ENCODE data around the gene PHF21B. TPM values are rescaled to one million over a fixed set of nuclear protein-coding genes. Genes with fewer than 3 reads are reported as not detected.

PHF21B gene
- total and polyA plus RNA-seq, 2 donors: 0.52 to 0.82 TPM

- WGBS: 82% methylated on average over 14 of the region's 14 CpGs
- Histone ChIP-seq H3K4me1 (ENCODE audit: control insufficient read depth in 2 of 2, insufficient read depth in 2 of 2, low read length in 2 of 2) (no peaks in the 10 kb centered on the region), H3K27me3 (ENCODE audit: control insufficient read depth in 2 of 2, insufficient read depth in 1 of 2, low read length in 1 of 2) (no peaks in the 10 kb centered on the region), H3K4me3 (ENCODE audit: low read length in 2 of 2) (no peak overlapping the region), H3K9me3 (ENCODE audit: control insufficient read depth in 2 of 2, insufficient read depth in 1 of 2, low read length in 1 of 2) (no peaks in the 10 kb centered on the region), H3K36me3 (ENCODE audit: control insufficient read depth in 2 of 2, insufficient read depth in 2 of 2, low read length in 1 of 2) (no peaks in the 10 kb centered on the region), H3K27ac (ENCODE audit: low read depth in 1 of 2, low read length in 1 of 2) (no peak overlapping the region)
- no peak for DNase-seq (ENCODE audit: low read depth in 6 of 9, low spot score in 9 of 9)
These were observed 70.9 kb downstream of the PHF21B start for GRCh38 chr22:44938886-44939285.

- H3K27ac ChIP-seq (ENCODE audit: low read depth in 1 of 2, low read length in 1 of 2): no peak overlapping the region
- 91% methylated on average over 8 of the region's 8 CpGs for WGBS
- H3K9me3 ChIP-seq (ENCODE audit: control insufficient read depth in 2 of 2, insufficient read depth in 1 of 2, low read length in 1 of 2): no peaks in the 10 kb centered on the region
- H3K4me3 ChIP-seq (ENCODE audit: low read length in 2 of 2): no peak overlapping the region
- DNase-seq (ENCODE audit: low read depth in 6 of 9, low spot score in 9 of 9): no peak
- H3K27me3 ChIP-seq (ENCODE audit: control insufficient read depth in 2 of 2, insufficient read depth in 1 of 2, low read length in 1 of 2): no peaks in the 10 kb centered on the region
- H3K36me3 ChIP-seq (ENCODE audit: control insufficient read depth in 2 of 2, insufficient read depth in 2 of 2, low read length in 1 of 2): no peaks in the 10 kb centered on the region
- H3K4me1 ChIP-seq (ENCODE audit: control insufficient read depth in 2 of 2, insufficient read depth in 2 of 2, low read length in 2 of 2): no peaks in the 10 kb centered on the region
These were observed 72.6 kb downstream of the PHF21B start for GRCh38 chr22:44937216-44937615.

GRCh38 chr22:44936201-44936600 lies 73.6 kb downstream of the PHF21B start:
- WGBS: 92% methylated on average over 16 of the region's 16 CpGs
- Histone ChIP-seq H3K27ac (ENCODE audit: low read depth in 1 of 2, low read length in 1 of 2) (no peak overlapping the region), H3K36me3 (ENCODE audit: control insufficient read depth in 2 of 2, insufficient read depth in 2 of 2, low read length in 1 of 2) (no peaks in the 10 kb centered on the region), H3K27me3 (ENCODE audit: control insufficient read depth in 2 of 2, insufficient read depth in 1 of 2, low read length in 1 of 2) (no peaks in the 10 kb centered on the region), H3K9me3 (ENCODE audit: control insufficient read depth in 2 of 2, insufficient read depth in 1 of 2, low read length in 1 of 2) (no peaks in the 10 kb centered on the region), H3K4me1 (ENCODE audit: control insufficient read depth in 2 of 2, insufficient read depth in 2 of 2, low read length in 2 of 2) (no peaks in the 10 kb centered on the region), H3K4me3 (ENCODE audit: low read length in 2 of 2) (no peak overlapping the region)
- no peak for DNase-seq (ENCODE audit: low read depth in 6 of 9, low spot score in 9 of 9)

GRCh38 chr22:44935724-44936123 lies 74.1 kb downstream of the PHF21B start:
- DNase-seq (ENCODE audit: low read depth in 6 of 9, low spot score in 9 of 9): no peak
- H3K27me3 ChIP-seq (ENCODE audit: control insufficient read depth in 2 of 2, insufficient read depth in 1 of 2, low read length in 1 of 2): no peaks in the 10 kb centered on the region
- H3K9me3 ChIP-seq (ENCODE audit: control insufficient read depth in 2 of 2, insufficient read depth in 1 of 2, low read length in 1 of 2): no peaks in the 10 kb centered on the region
- no peak overlapping the region for H3K4me3 ChIP-seq (ENCODE audit: low read length in 2 of 2)
- WGBS: 87% methylated on average over 11 of the region's 11 CpGs
- no peaks in the 10 kb centered on the region for H3K36me3 ChIP-seq (ENCODE audit: control insufficient read depth in 2 of 2, insufficient read depth in 2 of 2, low read length in 1 of 2)
- no peaks in the 10 kb centered on the region for H3K4me1 ChIP-seq (ENCODE audit: control insufficient read depth in 2 of 2, insufficient read depth in 2 of 2, low read length in 2 of 2)
- H3K27ac ChIP-seq (ENCODE audit: low read depth in 1 of 2, low read length in 1 of 2): no peak overlapping the region

DNA sequence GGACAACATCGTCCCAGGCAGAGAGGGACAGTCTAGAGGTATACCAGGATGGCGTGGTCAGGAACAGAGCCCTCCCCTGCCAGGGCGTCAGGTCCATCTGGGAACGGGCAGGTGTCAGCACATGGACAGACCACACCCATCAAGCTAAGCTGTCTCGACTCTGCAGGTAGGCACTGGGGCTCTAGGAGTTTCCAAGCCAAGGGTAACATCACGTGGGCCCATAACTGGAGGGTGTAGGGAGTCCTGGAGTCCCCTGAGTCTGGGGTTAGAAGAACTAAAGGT lies 75.4 kb downstream of the PHF21B start:
- H3K36me3 ChIP-seq (ENCODE audit: control insufficient read depth in 2 of 2, insufficient read depth in 2 of 2, low read length in 1 of 2): no peaks in the 10 kb centered on the region
- H3K27ac ChIP-seq (ENCODE audit: low read depth in 1 of 2, low read length in 1 of 2): no peak overlapping the region
- 76% methylated on average over 6 of the region's 6 CpGs for WGBS
- DNase-seq (ENCODE audit: low read depth in 6 of 9, low spot score in 9 of 9): no peak
- no peaks in the 10 kb centered on the region for H3K4me1 ChIP-seq (ENCODE audit: control insufficient read depth in 2 of 2, insufficient read depth in 2 of 2, low read length in 2 of 2)
- no peak overlapping the region for H3K4me3 ChIP-seq (ENCODE audit: low read length in 2 of 2)
- no peaks in the 10 kb centered on the region for H3K9me3 ChIP-seq (ENCODE audit: control insufficient read depth in 2 of 2, insufficient read depth in 1 of 2, low read length in 1 of 2)
- no peaks in the 10 kb centered on the region for H3K27me3 ChIP-seq (ENCODE audit: control insufficient read depth in 2 of 2, insufficient read depth in 1 of 2, low read length in 1 of 2)

DNA sequence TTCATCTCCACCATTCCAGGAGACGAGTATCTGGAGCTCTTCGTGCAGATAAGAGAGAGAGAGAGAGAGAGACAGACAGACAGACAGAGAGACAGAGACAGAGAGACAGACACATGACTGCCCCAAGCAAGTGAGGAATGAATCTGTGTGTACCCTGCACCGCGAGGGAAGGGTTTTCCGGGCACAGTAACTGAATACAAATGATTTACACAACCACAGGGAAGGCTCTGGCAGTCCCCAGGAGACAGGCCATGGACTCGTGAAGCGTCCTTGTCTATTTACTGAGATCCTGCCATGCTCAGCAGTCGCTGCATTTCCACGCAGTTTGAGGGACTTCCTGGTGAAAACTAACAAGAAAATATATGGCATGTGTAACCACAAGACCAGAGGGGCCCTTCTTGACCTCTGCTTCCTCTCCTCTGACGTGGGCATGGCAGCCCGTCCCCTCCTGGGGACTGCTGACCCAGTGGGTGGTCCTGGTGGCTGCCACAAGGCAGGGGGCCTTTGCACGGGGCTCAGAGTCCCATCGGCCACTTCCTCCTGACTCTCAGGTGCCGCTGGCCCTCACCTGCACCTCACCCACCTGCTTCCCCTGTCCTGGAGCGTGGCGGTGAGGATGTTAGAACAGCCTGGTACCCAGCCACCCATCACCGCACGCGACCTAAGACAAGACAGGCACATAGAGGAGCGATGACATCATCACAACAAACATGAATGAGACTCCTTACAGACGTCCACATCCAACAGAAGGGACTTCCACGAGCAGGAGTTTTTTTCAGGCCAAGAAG lies 75.9 kb downstream of the PHF21B start:
- no peaks in the 10 kb centered on the region for H3K27me3 ChIP-seq (ENCODE audit: control insufficient read depth in 2 of 2, insufficient read depth in 1 of 2, low read length in 1 of 2)
- H3K27ac ChIP-seq (ENCODE audit: low read depth in 1 of 2, low read length in 1 of 2): no peak overlapping the region
- no peaks in the 10 kb centered on the region for H3K9me3 ChIP-seq (ENCODE audit: control insufficient read depth in 2 of 2, insufficient read depth in 1 of 2, low read length in 1 of 2)
- no peak overlapping the region for H3K4me3 ChIP-seq (ENCODE audit: low read length in 2 of 2)
- DNase-seq (ENCODE audit: low read depth in 6 of 9, low spot score in 9 of 9): no peak
- WGBS: 41% methylated on average over 22 of the region's 22 CpGs
- H3K36me3 ChIP-seq (ENCODE audit: control insufficient read depth in 2 of 2, insufficient read depth in 2 of 2, low read length in 1 of 2): no peaks in the 10 kb centered on the region
- no peaks in the 10 kb centered on the region for H3K4me1 ChIP-seq (ENCODE audit: control insufficient read depth in 2 of 2, insufficient read depth in 2 of 2, low read length in 2 of 2)

GRCh38 chr22:44932493-44932892 lies 77.3 kb downstream of the PHF21B start:
- Histone ChIP-seq H3K36me3 (ENCODE audit: control insufficient read depth in 2 of 2, insufficient read depth in 2 of 2, low read length in 1 of 2) (no peaks in the 10 kb centered on the region), H3K27ac (ENCODE audit: low read depth in 1 of 2, low read length in 1 of 2) (no peak overlapping the region), H3K27me3 (ENCODE audit: control insufficient read depth in 2 of 2, insufficient read depth in 1 of 2, low read length in 1 of 2) (no peaks in the 10 kb centered on the region), H3K4me3 (ENCODE audit: low read length in 2 of 2) (no peak overlapping the region), H3K9me3 (ENCODE audit: control insufficient read depth in 2 of 2, insufficient read depth in 1 of 2, low read length in 1 of 2) (no peaks in the 10 kb centered on the region), H3K4me1 (ENCODE audit: control insufficient read depth in 2 of 2, insufficient read depth in 2 of 2, low read length in 2 of 2) (no peaks in the 10 kb centered on the region)
- 97% methylated on average over 11 of the region's 11 CpGs for WGBS
- no peak for DNase-seq (ENCODE audit: low read depth in 6 of 9, low spot score in 9 of 9)

DNA sequence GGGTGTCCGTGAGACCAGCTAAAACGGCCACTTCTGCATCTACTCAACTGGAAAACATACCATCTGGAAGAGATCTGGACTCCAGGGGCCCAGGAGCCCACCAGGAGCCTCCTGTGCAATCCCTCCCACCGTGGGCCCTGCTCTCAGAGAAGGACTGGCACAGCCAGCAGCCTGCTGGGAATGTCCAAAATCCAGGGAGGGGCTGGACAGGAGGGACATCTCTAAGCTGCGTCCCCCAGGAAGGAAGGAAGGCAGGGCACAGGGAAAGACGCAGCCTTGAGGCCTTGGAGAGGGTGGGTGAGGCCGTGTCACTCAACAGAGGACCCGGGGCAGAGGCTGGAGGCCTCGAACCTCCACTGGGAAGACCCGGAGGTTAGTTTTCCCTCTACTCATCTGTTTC lies 78.0 kb downstream of the PHF21B start:
- H3K4me1 ChIP-seq (ENCODE audit: control insufficient read depth in 2 of 2, insufficient read depth in 2 of 2, low read length in 2 of 2): no peaks in the 10 kb centered on the region
- DNase-seq (ENCODE audit: low read depth in 6 of 9, low spot score in 9 of 9): no peak
- no peak overlapping the region for H3K4me3 ChIP-seq (ENCODE audit: low read length in 2 of 2)
- H3K9me3 ChIP-seq (ENCODE audit: control insufficient read depth in 2 of 2, insufficient read depth in 1 of 2, low read length in 1 of 2): no peaks in the 10 kb centered on the region
- H3K27me3 ChIP-seq (ENCODE audit: control insufficient read depth in 2 of 2, insufficient read depth in 1 of 2, low read length in 1 of 2): peaks cover 0 to 2% of the 10 kb centered on the region in 2 donors
- no peaks in the 10 kb centered on the region for H3K36me3 ChIP-seq (ENCODE audit: control insufficient read depth in 2 of 2, insufficient read depth in 2 of 2, low read length in 1 of 2)
- 89% methylated on average over 9 of the region's 9 CpGs for WGBS
- H3K27ac ChIP-seq (ENCODE audit: low read depth in 1 of 2, low read length in 1 of 2): no peak overlapping the region

GRCh38 chr22:44931077-44931540 lies 78.7 kb downstream of the PHF21B start:
- WGBS: 90% methylated on average over 26 of the region's 26 CpGs
- no peak overlapping the region for H3K4me3 ChIP-seq (ENCODE audit: low read length in 2 of 2)
- H3K27me3 ChIP-seq (ENCODE audit: control insufficient read depth in 2 of 2, insufficient read depth in 1 of 2, low read length in 1 of 2): peaks cover 0 to 2% of the 10 kb centered on the region in 2 donors
- no peaks in the 10 kb centered on the region for H3K36me3 ChIP-seq (ENCODE audit: control insufficient read depth in 2 of 2, insufficient read depth in 2 of 2, low read length in 1 of 2)
- H3K27ac ChIP-seq (ENCODE audit: low read depth in 1 of 2, low read length in 1 of 2): no peak overlapping the region
- H3K4me1 ChIP-seq (ENCODE audit: control insufficient read depth in 2 of 2, insufficient read depth in 2 of 2, low read length in 2 of 2): no peaks in the 10 kb centered on the region
- DNase-seq (ENCODE audit: low read depth in 6 of 9, low spot score in 9 of 9): no peak
- H3K9me3 ChIP-seq (ENCODE audit: control insufficient read depth in 2 of 2, insufficient read depth in 1 of 2, low read length in 1 of 2): no peaks in the 10 kb centered on the region

Data from thymus (tissue), 11 donors.